HL-60 (cell line): ENCODE measurements around the gene NDUFAB1.

Source experiments
- CTCF ChIP-seq: IDR thresholded peaks from one replicate; pipeline ENCODE4 v1.5.1; 2011; ENCODE audit warnings: low read length, control low read depth, inconsistent platforms; ENCODE audit not compliant: insufficient read depth
- REST ChIP-seq: IDR thresholded peaks from 2 replicates; pipeline ENCODE4 v1.6.1; 2012; ENCODE audit warnings: low read depth; ENCODE audit not compliant: insufficient replicate concordance

- no peak for TF ChIP-seq CTCF
- TF ChIP-seq REST, result no peak
These were observed 28.5 kb downstream of the NDUFAB1 start for GRCh38 chr16:23567602-23568001.
